GM12865 (cell line): ENCODE data around the gene CFAP73.
"Not testable (repeated sequence)": the region's sequence is repeated elsewhere in the genome, so short reads cannot be mapped to it uniquely, and the experiment has no call there.

Experiments
- DNase-seq: peaks from one replicate; pipeline ENCODE4 v3.0.0; 2010; ENCODE audit warnings: low read depth
- H3K4me3 ChIP-seq: 2 replicates; pipeline ENCODE4 v1.5.1; 2011; ENCODE audit warnings: mild to moderate bottlenecking, low read depth, low read length, control low read depth
- TF ChIP-seq, protein P1 (sequence below): IDR thresholded peaks from 2 replicates; pipeline ENCODE4 v1.5.1; 2011; ENCODE audit warnings: low read length, control low read depth, low read depth, inconsistent platforms; ENCODE audit not compliant: insufficient read depth; ENCODE audit errors: missing control alignments

CFAP73 gene

DNA sequence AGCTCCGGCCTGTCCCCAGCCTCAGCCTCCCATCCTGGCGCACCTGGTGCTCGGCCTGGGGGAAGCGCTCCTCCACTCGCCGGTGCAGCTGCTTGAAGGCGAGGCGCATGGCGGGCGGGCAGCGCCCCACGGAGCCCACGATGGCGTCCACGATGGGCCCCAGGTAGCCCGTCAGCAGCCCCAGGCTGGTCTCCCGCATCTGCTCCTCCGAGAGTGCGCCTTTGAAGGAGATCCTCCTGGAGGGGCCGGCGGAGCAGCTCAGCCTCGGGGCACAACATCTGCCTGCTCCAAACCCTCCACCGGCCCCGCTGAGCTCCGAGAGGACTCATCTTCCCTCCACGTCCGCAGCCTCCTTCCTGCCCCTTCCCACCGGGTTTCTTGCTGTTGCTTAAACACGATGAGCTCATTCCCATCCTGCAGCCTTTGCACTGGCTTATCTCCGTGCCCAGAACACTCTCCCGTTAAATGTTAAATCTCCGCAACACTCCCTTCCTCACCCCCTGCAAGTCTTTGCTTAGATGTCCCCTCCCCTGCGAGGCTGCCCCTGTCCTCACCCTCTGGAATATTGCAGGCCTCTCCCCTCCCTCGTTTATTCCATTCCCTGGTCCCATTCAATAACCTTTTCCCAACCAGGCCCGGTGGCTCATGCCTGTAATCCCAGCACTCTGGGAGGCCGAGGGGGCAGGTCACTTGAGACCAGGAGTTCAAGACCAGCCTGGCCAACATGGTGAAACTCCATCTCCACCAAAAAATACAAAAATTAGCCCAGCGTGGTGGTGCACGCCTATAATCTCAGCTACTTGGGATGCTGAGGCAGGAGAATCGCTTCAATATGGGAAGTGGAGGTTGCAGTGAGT lies 37.3 kb upstream of the CFAP73 start:
- no peak for DNase-seq
- TF ChIP-seq, protein P1, sequence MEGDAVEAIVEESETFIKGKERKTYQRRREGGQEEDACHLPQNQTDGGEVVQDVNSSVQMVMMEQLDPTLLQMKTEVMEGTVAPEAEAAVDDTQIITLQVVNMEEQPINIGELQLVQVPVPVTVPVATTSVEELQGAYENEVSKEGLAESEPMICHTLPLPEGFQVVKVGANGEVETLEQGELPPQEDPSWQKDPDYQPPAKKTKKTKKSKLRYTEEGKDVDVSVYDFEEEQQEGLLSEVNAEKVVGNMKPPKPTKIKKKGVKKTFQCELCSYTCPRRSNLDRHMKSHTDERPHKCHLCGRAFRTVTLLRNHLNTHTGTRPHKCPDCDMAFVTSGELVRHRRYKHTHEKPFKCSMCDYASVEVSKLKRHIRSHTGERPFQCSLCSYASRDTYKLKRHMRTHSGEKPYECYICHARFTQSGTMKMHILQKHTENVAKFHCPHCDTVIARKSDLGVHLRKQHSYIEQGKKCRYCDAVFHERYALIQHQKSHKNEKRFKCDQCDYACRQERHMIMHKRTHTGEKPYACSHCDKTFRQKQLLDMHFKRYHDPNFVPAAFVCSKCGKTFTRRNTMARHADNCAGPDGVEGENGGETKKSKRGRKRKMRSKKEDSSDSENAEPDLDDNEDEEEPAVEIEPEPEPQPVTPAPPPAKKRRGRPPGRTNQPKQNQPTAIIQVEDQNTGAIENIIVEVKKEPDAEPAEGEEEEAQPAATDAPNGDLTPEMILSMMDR: no peak
- H3K4me3 ChIP-seq: no peak overlapping the region

DNA sequence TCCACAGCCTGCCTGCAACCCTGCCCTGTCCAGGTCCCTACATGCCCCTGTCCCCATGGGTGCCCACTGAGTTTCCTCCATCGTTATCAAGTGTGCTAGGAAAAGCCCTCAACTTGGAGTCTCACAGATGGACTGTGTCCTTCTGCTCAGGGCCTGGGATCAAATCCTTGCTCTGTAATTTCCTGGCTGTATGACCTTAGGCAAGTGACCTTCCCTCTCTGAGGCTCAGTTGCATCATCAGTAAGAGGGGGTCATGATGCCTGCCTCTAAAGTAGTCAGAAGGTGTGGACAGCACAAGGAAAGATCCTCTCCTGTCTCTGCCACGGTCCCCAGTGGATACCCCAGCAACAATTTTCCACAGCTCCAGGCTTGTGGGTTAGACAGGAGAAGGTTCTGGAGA lies 36.1 kb upstream of the CFAP73 start:
- no peak for DNase-seq
- TF ChIP-seq, protein P1: no peak
- H3K4me3 ChIP-seq: no peak overlapping the region

DNA sequence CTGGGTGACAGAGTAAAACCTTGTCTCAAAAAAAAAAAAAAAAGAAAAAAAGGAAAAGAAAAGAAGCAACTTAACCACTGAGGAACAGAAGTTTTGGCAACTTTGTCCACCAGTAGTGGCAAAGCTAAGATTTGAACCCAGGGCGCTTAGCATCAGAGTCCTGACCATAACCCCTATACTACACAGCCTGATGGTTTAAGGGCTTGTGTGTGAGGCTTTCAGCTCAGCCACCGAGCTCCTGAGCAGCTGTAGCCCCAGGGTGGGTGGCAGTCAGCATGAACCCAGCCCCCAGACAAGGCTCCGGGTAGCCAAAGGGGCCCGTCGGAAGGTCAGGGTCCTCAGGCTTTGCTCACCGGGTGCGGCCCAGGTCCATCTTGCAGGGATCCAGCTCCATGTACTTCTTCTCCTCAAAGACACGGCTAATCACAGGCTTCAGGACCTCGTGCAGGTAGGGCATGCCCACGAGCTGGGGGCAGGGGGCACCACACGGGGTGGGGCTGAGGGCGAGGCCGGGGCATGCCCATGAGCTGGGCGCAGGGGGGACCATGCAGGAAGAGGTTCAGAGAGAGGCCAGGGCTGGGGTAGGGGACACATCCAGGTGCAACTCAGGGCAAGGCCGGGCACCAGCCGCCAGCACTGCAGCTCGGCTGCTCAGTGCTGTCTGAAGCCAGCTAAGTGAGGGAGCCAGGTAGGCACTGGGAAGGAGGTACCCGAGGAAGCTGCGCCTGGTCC lies 34.9 kb upstream of the CFAP73 start:
- H3K4me3 ChIP-seq: no peak overlapping the region
- TF ChIP-seq, protein P1: no peak
- no peak for DNase-seq

DNA sequence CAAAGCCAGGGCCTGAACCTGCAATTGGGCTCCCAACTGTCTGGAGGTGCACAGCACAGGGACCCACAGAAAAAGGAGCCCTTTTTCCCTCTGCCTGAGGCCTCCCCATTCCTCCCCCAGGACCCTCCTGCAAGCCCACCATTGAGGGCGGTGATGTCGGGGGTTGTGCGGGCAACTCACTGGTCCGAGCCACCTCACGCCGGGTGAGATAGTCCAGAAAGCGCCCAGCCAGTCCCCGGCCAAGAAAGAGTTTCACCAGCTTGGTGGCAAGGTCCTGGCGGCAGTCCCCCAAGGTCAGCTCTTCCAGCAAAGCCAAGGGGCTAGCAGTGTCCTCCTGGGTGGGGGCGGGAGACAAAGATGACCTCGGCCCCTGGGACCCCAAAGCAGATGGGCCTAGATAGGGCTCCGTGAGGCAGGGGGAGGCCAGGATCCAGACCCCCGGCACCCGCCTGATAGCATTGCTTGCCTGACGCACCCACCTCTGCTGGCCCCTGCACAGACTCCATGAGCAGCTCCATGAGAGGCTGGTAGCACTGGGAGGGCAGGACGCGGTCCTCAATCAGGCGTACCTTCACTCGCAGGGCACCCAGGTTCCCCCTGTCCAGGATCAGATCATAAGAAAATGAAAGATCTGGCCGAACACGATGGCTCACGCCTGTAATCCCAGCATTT lies 33.9 kb upstream of the CFAP73 start:
- no peak for DNase-seq
- TF ChIP-seq, protein P1: no peak
- H3K4me3 ChIP-seq: no peak overlapping the region

DNA sequence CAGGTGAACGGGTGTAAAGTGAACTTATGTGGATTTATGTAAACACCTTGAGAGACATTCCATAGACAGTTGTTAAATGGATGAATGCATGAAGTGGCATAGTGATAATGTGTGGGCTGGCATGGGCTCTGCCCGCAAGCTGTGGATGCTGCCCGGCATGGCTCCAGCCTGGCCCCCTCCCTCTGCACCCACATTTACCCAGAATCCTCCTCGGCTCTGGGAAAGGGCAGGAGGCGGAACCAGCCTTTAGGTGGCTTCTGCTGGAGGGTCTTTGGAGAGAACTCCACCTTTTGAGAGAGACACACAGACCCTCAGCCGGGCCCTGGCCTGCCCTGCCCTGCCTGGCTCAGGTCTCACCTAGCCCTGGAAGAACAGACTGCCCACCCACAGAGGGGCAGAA lies 32.6 kb upstream of the CFAP73 start:
- DNase-seq: no peak
- TF ChIP-seq, protein P1: no peak
- no peak overlapping the region for H3K4me3 ChIP-seq

DNA sequence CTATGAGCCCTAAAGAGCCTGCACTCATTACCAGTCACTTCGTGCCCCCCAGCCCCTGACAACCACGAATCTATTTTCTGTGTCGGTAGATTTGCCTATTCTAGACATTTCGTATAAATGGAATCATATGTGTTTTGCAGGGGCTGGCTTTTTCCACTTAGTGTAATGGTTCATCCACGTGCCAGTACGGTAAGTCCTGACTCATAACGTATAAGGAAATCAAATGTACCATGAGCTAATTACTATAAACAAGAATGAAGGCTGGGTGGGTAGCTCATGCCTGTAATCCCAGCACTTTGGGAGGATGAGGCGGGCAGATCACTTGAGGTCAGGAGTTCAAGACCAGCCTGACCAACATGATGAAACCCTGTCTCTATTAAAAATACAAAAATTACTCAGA lies 31.8 kb upstream of the CFAP73 start:
- not testable (repeated sequence) for DNase-seq, H3K4me3 ChIP-seq

DNA sequence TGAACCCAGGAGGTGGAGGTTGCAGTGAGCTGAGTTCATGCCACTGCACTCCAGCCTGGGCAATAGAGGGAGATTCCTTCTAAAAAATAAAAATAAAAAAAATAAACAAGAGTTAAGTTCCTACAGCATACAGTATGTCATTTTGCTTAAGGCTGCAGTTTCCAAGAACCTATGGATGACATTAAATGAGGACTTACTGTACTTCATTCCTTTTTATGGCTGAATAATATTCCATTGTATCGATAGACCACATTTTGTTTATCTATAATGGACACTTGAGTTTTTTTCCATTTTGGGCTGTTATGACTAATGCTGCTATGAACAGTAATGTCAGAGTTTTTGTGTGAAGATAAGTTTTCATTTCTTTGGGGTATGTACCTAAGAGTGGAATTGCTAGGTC lies 31.4 kb upstream of the CFAP73 start:
- no peak for DNase-seq
- no peak overlapping the region for H3K4me3 ChIP-seq
- TF ChIP-seq, protein P1: no peak
